Activated CD8-positive, alpha-beta memory T cell treated with anti-CD3 and anti-CD28 coated beads, Interleukin-2, amount 50 U/mL, for 4 hours (primary cell): Measurements from ENCODE around the gene ETV5.

Source experiments
- DNase-seq: peaks from one replicate; pipeline ENCODE4 v3.0.0-alpha.2; 2020

Gene ETV5

DNA sequence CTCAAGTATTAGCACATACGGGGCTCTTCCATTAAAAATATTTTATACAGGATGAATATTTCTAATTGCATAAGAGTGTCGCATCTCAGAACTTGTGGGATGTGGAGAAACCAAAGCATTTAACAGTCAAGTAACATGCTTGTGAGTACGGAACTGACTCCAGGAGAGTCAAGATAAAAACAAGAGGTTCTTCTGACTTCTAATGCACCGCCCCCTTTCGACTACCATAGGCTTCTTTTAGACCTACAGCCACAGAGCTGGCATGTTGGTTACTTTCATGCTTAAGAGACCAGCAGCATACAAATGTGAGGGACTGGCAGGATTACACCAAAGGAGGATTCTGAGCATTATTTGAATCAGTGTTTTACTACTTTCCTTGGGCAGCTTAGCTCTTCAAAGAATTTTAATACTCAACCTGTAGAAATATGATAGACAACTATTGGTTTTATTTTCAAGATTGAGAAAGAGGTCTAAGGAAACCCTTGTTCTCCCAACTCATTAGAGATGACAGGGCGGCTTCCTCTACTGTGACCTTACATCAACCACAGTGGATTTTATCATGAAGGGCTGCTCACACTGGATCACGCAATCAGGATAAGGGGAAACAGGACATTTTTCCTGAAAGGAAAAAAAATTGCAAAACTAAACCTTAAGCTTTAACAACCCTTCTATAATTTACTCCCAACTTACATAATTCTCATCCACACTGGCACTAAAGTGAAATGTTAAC is 14.0 kb downstream of the ETV5 start:
- DNase-seq: no peak

DNA sequence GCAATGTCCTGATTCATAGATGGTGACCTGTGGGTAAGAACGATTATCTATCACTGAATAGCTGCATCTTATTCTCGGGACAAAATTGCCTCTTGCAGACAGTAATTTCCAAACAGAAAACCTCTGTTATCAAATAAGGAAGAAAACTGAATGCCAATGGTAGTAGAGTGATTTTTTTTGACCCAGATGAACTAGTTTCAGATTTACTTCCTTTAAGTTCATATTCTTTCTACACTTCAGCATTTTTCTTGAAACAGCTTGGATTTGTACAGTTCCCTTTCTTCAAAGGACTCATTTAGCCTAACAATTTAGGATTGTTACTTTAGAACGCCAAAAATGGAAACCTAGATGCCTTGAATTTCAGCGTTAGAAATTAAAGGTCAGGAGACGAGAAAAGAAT is 14.6 kb downstream of the ETV5 start:
- DNase-seq: no peak

DNA sequence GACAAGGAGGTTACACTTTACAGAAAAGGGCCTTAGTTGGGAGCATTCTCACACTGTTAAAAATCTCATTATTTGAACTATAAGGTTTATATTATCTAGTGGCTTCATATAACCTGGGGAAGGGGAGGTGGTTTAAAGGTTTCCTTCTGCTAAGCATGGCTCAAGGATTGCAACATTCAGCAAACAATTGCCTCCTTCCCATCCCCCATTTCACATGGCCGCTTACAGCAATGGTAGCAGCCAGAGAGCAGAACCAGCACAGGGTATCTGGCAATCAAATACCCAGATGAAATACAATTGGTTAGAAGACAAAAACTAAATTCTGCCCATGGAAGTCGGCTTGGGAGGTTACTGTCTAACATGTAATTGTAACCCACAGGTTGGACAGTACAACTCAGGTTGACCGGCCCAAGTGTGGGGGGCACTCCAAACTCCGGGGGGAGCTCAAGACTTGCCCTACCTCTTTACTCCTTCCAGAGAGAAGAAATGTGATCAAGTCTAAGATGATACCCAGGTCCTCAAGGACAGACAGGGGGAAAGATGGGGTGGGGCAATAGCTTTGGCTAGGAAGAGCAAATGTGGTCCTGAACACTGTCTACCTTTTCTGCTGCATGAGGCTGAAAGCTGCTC is 15.5 kb downstream of the ETV5 start:
- DNase-seq: no peak

GRCh38 chr3:186092360-186093070 is 16.4 kb downstream of the ETV5 start:
- DNase-seq: no peak

DNA sequence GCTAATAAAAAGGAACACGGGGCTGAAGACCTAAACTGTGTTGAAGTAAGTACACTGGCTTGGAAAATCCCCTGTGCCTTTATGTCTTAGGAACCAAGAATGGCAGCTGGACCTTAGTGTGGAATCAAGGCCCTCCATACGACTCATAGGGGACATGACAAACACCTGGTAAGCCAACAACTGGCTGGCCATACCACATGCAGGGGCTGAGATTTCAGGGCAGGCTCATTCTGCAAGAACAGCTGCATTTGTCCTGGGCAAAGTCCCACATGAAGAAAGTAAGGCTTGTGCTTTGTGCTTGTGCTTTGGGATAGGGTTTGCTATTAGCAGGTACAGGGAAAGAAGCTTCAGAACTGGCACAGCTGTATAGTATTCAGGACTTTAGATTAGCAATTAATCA is 18.0 kb downstream of the ETV5 start:
- no peak for DNase-seq

GRCh38 chr3:186088335-186088734 is 20.6 kb downstream of the ETV5 start:
- DNase-seq: no peak

DNA sequence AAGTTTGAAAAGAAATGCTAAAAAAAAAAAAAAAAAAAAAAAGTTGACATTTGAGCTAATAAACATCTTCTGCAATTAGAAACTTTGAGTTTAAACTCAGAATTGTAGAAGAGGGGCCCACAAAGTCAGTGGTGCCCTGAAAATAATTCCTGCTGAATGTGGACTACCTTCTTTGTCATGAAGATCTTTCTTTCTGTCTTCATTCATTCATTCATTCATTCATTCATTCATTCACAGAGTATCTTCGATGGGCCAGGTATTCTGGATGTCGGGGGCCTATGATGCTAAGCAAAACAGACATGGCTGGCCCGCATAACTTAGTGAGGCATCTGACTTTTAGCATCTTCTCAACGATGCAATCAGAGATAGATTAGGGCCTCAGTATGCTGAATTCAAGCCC is 24.6 kb downstream of the ETV5 start:
- DNase-seq: no peak

- no peak for DNase-seq
These were observed 25.1 kb downstream of the ETV5 start for GRCh38 chr3:186083746-186084145.

GRCh38 chr3:186082150-186082549 is 26.7 kb downstream of the ETV5 start:
- no peak for DNase-seq

DNA sequence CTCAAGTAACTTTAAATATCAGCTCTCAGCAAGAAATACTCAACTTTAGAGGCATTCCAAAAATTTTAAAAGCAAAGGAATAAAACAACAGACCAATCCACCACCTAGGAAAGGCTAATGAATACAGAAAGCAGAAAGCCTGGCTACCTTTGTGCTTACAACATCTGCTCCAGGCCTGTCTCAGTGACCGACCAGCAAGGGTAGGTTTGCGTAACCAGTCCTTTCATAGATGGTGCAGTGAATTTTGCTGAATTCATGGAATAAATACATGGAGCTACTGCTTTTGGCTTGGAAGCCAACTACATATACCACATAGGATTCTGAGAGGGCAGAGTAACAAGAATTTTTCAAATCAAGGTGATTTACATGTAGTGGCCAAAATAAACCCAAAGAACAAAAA is 27.2 kb downstream of the ETV5 start:
- DNase-seq: no peak

GRCh38 chr3:186080849-186081438 is 27.9 kb downstream of the ETV5 start:
- no peak for DNase-seq

DNA sequence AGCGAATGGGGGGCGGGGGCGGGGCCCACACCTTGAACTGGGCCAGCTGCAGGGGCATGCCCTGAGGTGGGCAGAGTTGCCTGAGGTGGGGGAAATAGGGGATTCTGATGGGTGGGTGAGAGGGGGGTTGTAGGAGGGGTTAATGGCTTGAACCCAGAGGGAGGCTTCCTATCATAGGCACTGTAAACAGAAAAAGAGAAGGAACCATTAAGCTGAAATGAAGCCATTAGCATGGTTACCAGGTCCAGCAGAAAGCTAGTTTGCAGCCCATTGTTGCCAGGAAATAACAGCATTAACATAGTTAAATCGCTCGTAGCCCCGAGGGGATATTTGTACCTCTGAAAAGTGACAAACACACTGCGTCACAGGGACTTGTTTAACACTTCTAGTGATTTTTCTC is 29.0 kb downstream of the ETV5 start:
- no peak for DNase-seq

- DNase-seq: no peak
These were observed 31.4 kb downstream of the ETV5 start for GRCh38 chr3:186077466-186077865.

GRCh38 chr3:186075931-186076567 is 32.8 kb downstream of the ETV5 start:
- DNase-seq: no peak

DNA sequence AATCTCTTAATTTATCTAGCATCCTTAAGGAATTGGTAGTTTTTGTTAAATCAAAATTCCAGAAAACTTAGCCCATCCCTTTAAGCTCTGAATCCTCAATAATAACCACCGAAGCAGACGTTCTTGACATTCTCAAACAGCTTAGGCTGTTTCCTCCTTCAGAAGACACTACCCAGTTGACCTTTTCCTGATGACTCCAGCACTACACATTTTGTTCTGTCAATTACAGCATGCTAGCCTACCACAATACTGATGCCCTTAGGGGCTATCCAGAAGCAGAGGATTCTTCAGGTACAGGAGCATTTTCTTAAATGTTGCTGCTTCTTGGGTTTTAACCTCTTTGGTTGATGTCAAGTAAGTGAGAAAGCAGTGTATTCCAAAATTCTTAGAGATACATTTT is 33.4 kb downstream of the ETV5 start:
- DNase-seq: no peak

DNA sequence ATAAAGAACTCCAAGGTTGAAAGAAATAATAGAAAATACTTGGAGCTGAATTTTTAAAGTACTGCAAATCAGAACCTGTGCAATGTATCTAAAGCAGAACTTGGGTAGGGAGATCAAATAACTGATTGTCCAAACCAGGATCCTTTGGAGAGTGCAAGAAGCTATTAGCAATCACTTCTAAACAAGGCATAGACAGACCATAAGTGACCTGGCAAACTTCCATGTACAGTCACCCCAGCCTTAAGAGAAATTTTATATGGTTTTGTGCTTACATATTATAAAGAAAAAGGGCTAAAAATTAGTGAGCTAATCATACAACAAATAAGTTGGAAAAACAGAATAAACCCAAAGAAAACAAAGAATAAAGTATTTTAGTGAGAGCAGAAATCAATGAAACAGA is 35.2 kb downstream of the ETV5 start:
- no peak for DNase-seq

DNA sequence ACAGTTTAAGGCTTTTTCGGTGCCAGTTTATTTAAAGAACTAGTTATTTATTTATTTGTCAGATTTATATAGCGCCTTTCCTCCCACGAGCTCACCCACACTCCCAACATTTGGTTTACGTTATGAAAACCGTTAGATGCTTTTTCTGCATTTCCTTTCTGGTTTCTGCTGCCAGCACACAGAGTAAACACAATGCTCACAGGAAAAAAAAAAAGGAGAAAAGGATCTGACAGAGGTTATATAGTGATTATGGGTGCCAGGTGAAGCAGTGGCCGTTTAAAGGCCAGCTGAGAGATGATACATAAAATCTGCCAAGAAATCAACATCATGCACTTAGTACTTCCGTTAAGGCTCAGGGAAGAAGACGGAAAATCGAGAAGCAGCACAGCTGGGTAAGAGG is 37.9 kb downstream of the ETV5 start:
- DNase-seq: no peak

- no peak for DNase-seq
These were observed 38.3 kb downstream of the ETV5 start for GRCh38 chr3:186070550-186070949.

GRCh38 chr3:186070133-186070532 is 38.8 kb downstream of the ETV5 start:
- no peak for DNase-seq

DNA sequence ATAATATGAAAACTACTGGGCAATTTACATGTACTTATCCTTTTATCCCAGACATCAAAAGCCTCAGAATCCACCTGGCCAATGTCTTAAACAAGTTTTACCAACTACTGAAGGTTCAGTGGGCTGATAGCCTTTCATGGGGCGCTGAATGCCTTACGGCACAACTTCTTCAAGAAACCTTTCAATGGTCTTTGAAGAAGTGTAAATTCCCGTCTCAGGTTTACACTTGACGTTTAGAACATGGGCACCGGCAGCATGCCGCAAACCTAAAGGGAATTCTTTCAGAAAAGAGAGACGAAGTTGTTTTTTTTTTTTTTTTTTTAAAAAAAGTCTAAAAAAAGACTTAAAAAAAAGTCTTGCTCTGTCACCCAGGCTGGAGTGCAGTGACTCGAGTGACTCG is 39.7 kb downstream of the ETV5 start:
- no peak for DNase-seq

DNA sequence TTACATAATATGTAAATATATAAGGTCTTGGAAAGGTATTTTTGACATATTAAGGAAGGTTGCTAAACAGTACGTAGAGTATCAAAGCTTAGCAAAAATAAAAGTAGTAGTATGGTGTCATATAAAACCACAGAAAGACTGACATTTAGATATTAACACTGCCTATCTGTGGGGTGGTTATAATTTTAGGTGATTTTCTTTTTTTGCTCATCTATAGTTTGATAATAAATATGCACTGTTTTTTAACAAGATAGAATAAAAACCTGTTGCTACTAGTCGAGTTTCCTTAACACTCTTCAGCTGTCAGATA is 40.7 kb downstream of the ETV5 start:
- no peak for DNase-seq

DNA sequence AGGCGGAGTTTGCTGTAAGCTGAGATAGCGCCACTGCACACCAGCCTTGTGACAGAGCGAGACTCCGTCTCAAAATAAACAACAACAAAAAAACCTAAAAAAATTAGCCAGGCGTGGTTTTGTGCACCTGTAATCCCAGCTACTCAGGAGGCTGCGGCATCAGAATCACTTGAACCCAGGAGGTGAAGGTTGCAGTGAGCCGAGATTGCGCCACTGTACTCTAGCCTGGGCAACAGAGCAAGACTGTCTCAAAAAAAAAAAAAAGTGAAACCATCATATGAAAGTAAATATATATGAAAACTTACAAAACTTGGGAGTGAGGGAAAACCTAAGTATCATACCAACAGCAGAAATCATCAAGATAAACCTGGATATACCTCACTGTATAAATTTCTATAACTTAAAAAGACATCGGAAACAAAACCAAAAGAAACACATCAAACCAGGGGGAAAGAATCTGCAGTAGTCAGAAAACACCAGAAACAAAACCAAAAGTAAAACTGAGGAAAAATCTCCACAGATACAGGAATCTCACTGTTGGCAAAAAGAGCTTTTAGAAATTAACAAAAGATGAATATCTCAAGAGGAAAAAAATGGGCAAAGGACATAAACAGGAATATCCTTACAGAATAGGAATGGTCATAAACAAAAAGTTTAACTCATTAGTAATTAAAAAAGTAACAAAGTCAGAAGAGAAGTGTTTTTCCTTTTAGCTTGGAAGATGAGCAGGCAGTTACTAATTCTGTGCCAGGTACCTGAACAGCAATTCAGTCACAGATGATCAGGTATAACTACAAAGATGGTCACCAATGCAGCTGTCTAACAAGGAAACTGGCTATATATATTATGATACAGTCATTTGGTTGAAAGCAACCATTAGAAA is 41.3 kb downstream of the ETV5 start:
- DNase-seq: no peak

DNA sequence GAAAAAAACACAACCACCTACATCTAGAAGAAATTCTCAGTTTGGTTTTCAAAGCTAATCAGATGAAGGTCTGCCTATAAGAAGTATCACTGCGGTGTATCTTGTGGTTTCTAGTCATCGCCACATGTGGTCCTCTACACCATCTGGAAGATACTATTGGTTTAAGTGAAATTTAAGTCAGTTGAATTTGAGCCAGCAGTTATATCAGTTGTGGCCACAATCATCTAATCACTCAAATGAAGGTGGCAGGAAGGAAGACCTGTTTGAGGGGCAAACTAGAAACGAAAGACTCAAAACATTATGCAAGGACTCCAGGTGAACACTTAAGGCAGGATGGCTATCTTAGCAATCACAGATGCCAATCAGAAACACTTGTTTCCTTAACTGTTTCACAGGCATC is 48.7 kb downstream of the ETV5 start:
- DNase-seq: no peak
